ENCODE data around the gene DIRAS2. TPM values are rescaled to one million over a fixed set of nuclear protein-coding genes. Genes with fewer than 3 reads are reported as not detected.
"Not testable (repeated sequence)": the region's sequence is repeated elsewhere in the genome, so short reads cannot be mapped to it uniquely, and the experiment has no call there.

The DIRAS2 gene
- polyA plus RNA-seq, 1 experiment = not detected

DNA sequence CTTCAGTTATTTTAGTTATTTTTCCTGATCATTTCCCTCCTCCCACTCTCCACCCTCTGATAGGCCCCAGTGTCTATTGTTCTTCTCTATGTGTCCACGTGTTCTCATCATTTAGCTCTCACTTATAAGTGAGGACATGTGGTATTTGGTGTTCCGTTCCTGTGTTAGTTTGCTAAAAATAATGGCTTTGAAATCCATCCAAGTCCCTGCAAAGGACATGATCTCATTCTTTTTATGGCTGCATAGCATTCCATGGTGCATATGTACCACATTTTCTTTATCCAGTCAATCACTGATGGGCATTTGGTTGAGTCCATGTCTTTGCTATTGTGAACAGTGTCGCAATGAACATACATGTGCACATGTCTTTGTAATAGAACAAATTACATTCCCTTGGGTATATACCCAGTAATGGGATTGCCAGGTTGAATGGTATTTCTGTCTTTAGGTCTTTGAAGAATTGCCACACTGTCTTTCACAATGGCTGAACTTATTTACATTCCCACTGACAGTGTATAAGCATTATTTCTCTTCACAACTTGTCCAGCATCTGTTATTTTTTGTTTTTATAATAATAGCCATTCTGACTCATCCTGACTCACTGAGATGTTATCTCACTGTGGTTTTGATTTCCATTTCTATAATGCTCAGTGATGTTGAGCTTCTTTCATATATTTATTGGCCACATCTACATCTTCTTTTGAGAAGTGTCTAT is 17.2 kb upstream of the DIRAS2 start:
- TF ChIP-seq, protein P1, sequence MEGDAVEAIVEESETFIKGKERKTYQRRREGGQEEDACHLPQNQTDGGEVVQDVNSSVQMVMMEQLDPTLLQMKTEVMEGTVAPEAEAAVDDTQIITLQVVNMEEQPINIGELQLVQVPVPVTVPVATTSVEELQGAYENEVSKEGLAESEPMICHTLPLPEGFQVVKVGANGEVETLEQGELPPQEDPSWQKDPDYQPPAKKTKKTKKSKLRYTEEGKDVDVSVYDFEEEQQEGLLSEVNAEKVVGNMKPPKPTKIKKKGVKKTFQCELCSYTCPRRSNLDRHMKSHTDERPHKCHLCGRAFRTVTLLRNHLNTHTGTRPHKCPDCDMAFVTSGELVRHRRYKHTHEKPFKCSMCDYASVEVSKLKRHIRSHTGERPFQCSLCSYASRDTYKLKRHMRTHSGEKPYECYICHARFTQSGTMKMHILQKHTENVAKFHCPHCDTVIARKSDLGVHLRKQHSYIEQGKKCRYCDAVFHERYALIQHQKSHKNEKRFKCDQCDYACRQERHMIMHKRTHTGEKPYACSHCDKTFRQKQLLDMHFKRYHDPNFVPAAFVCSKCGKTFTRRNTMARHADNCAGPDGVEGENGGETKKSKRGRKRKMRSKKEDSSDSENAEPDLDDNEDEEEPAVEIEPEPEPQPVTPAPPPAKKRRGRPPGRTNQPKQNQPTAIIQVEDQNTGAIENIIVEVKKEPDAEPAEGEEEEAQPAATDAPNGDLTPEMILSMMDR (IDR thresholded peaks at IDR 0.05; ENCODE audit: low read depth, low read length) = no peak
- no peak overlapping the region for H3K27ac ChIP-seq (ENCODE audit: low read depth, low read length)
- H3K4me3 ChIP-seq (ENCODE audit: low read depth, low read length) = no peak overlapping the region
- ChIA-PET CTCF (no interaction called here), POLR2A (no interaction called here)
- no peaks in the 10 kb centered on the region for H3K9me3 ChIP-seq (ENCODE audit: control insufficient read depth, insufficient read depth, low read length)
- no peak for DNase-seq (ENCODE audit: low read depth, low spot score)
- H3K27me3 ChIP-seq (ENCODE audit: control insufficient read depth, insufficient read depth, low read length) = no peaks in the 10 kb centered on the region

DNA sequence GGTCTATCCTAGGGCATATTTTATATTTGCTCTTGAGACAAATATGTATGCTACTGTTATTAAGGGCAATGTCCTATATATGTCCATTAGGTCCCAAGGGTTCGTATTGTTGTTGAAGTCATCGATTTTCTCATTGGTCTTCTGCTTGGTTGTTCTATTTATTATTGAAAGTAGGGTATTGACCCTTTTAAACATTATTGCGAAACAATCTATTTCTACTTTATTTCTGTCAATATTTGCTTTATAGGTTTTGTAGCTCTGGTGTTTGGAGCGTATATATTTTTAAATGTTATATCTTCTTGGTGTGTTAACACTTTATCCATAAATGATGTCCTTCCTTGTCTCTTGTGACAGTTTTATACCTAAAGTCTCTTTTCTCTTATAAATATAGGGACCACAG is 16.2 kb upstream of the DIRAS2 start:
- ChIA-PET CTCF (no interaction called here), POLR2A (no interaction called here)
- Histone ChIP-seq H3K4me3 (ENCODE audit: low read depth, low read length) (no peak overlapping the region), H3K27me3 (ENCODE audit: control insufficient read depth, insufficient read depth, low read length) (no peaks in the 10 kb centered on the region), H3K9me3 (ENCODE audit: control insufficient read depth, insufficient read depth, low read length) (no peaks in the 10 kb centered on the region), H3K27ac (ENCODE audit: low read depth, low read length) (no peak overlapping the region)
- TF ChIP-seq, protein P1 (IDR thresholded peaks at IDR 0.05; ENCODE audit: low read depth, low read length) = no peak
- no peak for DNase-seq (ENCODE audit: low read depth, low spot score)

DNA sequence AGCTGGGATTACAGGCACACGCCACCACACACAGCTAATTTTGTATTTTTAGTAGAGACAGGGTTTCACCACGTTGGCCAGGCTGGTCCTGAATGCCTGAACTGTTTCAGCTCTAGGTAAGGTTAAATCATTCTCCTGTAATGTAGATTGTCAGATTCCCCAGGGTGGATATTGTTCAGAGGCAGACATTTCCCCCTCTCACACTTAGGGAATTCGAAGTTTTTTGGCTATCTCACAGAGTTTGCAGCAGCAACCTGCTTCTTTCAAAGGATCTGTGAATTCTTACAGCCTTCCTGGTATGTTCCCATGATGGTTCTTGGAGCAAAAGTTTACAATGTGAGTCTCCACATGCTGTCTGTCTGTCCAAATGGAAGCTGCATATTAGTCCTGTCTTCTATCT is 15.6 kb upstream of the DIRAS2 start:
- Histone ChIP-seq H3K9me3 (ENCODE audit: control insufficient read depth, insufficient read depth, low read length) (no peaks in the 10 kb centered on the region), H3K27ac (ENCODE audit: low read depth, low read length) (no peak overlapping the region), H3K27me3 (ENCODE audit: control insufficient read depth, insufficient read depth, low read length) (no peaks in the 10 kb centered on the region), H3K4me3 (ENCODE audit: low read depth, low read length) (no peak overlapping the region)
- no peak for DNase-seq (ENCODE audit: low read depth, low spot score)
- POLR2A ChIA-PET = no interaction called here
- CTCF ChIA-PET = no interaction called here
- TF ChIP-seq, protein P1 (IDR thresholded peaks at IDR 0.05; ENCODE audit: low read depth, low read length) = no peak

DNA sequence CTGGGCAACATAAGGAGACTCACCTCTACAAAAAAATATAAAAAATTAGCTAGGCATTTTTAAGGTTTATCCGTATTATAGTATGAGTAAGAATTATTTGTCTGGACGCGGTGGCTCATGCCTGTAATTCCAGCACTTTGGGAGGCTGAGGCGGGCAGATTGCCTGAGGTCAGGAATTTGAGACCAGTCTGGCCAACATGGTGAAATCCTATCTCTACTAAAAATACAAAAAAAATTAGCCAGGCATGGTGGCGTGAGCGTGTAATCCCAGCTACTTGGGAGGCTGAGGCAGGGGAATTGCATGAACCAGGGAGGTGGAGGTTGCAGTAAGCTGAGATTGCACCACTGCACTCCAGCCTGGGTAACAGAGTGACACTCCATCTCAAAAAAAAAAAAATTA is 14.3 kb upstream of the DIRAS2 start:
- CTCF ChIA-PET; DNase-seq (ENCODE audit: low read depth, low spot score); H3K27ac ChIP-seq (ENCODE audit: low read depth, low read length); H3K27me3 ChIP-seq (ENCODE audit: control insufficient read depth, insufficient read depth, low read length); POLR2A ChIA-PET; H3K9me3 ChIP-seq (ENCODE audit: control insufficient read depth, insufficient read depth, low read length); H3K4me3 ChIP-seq (ENCODE audit: low read depth, low read length): not testable (repeated sequence)

DNA sequence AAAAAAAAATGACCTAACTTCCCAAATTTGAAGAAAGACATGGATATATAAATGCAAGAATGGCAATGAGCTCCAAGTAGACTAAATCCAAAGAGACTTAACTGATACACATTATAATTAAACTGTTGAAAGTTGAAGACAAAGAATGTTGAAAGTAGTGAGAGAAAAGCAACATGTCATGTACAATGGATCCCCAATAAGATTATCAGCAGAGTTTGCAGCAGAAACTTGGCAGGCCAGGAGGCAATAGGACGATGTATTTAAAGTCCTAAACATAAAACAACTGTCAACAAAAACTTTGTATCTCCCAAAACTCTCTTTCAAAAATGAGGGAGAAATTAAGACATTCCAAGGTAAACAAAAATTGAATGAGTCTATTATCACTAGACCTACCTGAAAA is 8.6 kb upstream of the DIRAS2 start:
- Histone ChIP-seq H3K27me3 (ENCODE audit: control insufficient read depth, insufficient read depth, low read length) (no peaks in the 10 kb centered on the region), H3K9me3 (ENCODE audit: control insufficient read depth, insufficient read depth, low read length) (no peaks in the 10 kb centered on the region), H3K4me3 (ENCODE audit: low read depth, low read length) (no peak overlapping the region), H3K27ac (ENCODE audit: low read depth, low read length) (no peak overlapping the region)
- POLR2A ChIA-PET = no interaction called here
- TF ChIP-seq, protein P1 (IDR thresholded peaks at IDR 0.05; ENCODE audit: low read depth, low read length) = no peak
- CTCF ChIA-PET = interaction anchor here (0.6 kb wide), 1 partner anchor 291 kb away, joined by 3 read pairs; no protein-coding TSS in a partner anchor
- no peak for DNase-seq (ENCODE audit: low read depth, low spot score)

Data from AG04450 (cell line).